Measurements from ENCODE around the gene NR6A1. TPM values are rescaled to one million over a fixed set of nuclear protein-coding genes. Genes with fewer than 3 reads are reported as not detected.

NR6A1 gene
- total RNA-seq, 4 donors from 2014 or later: 1.7 to 8.4 (median 5.5) TPM

DNA sequence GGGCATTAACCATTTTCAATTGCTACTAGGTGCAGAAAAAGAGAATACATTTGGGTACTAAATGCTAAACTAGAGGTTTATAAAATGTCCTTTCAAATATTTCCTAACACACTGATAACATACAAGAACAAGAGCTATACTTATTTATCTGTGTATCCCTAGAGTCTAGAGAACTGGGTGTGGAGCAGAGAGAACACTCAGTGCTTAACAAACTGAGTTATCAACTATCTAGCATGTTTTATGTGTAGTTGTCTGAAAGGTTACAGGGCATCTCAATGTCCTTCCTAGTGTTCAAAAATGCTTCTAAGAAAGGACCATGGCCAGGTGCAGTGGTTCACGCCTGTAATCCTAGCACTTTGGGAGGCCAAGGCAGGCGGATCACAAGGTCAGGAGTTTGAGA is 40.3 kb downstream of the NR6A1 start:
- H3K4me3 ChIP-seq: no peak overlapping the region
- 83 to 90% methylated on average over 2 of the region's 2 CpGs for WGBS, 2 donors
- TF ChIP-seq, protein P1, sequence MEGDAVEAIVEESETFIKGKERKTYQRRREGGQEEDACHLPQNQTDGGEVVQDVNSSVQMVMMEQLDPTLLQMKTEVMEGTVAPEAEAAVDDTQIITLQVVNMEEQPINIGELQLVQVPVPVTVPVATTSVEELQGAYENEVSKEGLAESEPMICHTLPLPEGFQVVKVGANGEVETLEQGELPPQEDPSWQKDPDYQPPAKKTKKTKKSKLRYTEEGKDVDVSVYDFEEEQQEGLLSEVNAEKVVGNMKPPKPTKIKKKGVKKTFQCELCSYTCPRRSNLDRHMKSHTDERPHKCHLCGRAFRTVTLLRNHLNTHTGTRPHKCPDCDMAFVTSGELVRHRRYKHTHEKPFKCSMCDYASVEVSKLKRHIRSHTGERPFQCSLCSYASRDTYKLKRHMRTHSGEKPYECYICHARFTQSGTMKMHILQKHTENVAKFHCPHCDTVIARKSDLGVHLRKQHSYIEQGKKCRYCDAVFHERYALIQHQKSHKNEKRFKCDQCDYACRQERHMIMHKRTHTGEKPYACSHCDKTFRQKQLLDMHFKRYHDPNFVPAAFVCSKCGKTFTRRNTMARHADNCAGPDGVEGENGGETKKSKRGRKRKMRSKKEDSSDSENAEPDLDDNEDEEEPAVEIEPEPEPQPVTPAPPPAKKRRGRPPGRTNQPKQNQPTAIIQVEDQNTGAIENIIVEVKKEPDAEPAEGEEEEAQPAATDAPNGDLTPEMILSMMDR (IDR thresholded peaks at IDR 0.05): no peak
- no peak for TF ChIP-seq POLR2A (IDR thresholded peaks at IDR 0.05)
- TF ChIP-seq EP300 (IDR thresholded peaks at IDR 0.05): no peak
- no peak for DNase-seq (ENCODE audit: low spot score in 2 of 2)
- no peaks in the 10 kb centered on the region for H3K27me3 ChIP-seq
- H3K27ac ChIP-seq: peak overlapping the region in 1 of 4 donors; percentile 44
- H3K36me3 ChIP-seq: no peaks in the 10 kb centered on the region
- no peaks in the 10 kb centered on the region for H3K9me3 ChIP-seq
- H3K4me1 ChIP-seq: peaks cover 0 to 11% (median 0%) of the 10 kb centered on the region in 4 donors

DNA sequence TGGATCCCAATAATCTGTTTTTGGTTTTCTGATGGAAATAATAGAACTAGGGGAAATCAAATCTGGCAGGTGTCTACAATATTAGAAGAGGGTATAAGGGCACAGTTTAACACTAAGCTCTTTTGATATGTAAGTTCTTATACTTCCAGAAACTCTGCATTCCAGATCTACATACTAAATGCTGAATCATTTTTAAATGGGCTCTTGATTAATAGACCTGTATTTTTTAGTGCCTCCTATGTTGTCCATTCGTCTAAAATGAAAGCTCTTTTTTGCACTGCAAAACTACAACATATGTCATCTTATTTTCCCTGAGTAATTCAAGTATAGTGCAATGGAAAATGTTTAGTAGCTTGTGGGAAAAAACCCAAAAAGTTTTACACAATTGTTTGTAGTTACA is 44.2 kb downstream of the NR6A1 start:
- WGBS, 2 donors: 74 to 85% methylated on average over 1 of the region's 1 CpG
- Histone ChIP-seq H3K27ac (no peak overlapping the region), H3K27me3 (no peaks in the 10 kb centered on the region), H3K36me3 (no peaks in the 10 kb centered on the region), H3K4me1 (peaks cover 0 to 21% (median 0%) of the 10 kb centered on the region in 4 donors), H3K9me3 (no peaks in the 10 kb centered on the region), H3K4me3 (no peak overlapping the region)
- DNase-seq (ENCODE audit: low spot score in 2 of 2): no peak
- TF ChIP-seq, protein P1 (IDR thresholded peaks at IDR 0.05): no peak
- TF ChIP-seq POLR2A (IDR thresholded peaks at IDR 0.05): no peak

DNA sequence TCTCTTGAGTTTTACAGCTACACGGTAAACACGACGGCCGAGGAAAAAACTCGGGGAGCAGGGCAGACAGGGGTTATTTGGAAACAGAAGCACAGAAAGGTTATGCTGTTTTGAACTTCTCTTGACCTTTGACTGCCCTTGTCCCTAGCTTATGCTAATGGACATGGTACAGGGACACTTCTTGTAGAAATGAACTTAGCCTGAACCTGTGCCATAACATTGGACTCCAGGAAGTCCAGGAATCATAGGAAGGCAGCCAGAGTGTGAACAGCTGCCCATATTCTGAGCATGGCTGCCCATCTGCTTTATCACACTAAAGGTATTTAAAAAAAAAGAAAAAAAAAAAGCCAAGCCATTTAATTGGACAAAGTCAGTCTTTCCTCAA is 46.1 kb downstream of the NR6A1 start:
- no peak overlapping the region for H3K4me3 ChIP-seq
- no peaks in the 10 kb centered on the region for H3K9me3 ChIP-seq
- peak overlapping the region in 3 of 4 donors; percentile 61 to 67 (median 65) for H3K27ac ChIP-seq
- TF ChIP-seq, protein P1 (IDR thresholded peaks at IDR 0.05): no peak
- no peak for TF ChIP-seq EP300 (IDR thresholded peaks at IDR 0.05)
- TF ChIP-seq POLR2A (IDR thresholded peaks at IDR 0.05): no peak
- H3K4me1 ChIP-seq: peaks cover 0 to 39% (median 10%) of the 10 kb centered on the region in 4 donors
- no peaks in the 10 kb centered on the region for H3K27me3 ChIP-seq
- no peaks in the 10 kb centered on the region for H3K36me3 ChIP-seq
- DNase-seq (ENCODE audit: low spot score in 2 of 2): no peak
- WGBS, 2 donors: 19 to 28% methylated on average over 5 of the region's 5 CpGs

GRCh38 chr9:124724415-124725067 is 46.6 kb downstream of the NR6A1 start:
- TF ChIP-seq POLR2A (IDR thresholded peaks at IDR 0.05): no peak
- TF ChIP-seq, protein P1 (IDR thresholded peaks at IDR 0.05): no peak
- no peak for TF ChIP-seq EP300 (IDR thresholded peaks at IDR 0.05)
- Histone ChIP-seq H3K4me3 (no peak overlapping the region), H3K27ac (peak overlapping the region in 3 of 4 donors; percentile 61 to 67 (median 65)), H3K36me3 (no peaks in the 10 kb centered on the region), H3K4me1 (peaks cover 0 to 41% (median 10%) of the 10 kb centered on the region in 4 donors), H3K27me3 (no peaks in the 10 kb centered on the region), H3K9me3 (no peaks in the 10 kb centered on the region)
- DNase-seq (ENCODE audit: low spot score in 2 of 2): no peak
- 7 to 21% methylated on average over 3 of the region's 3 CpGs for WGBS, 2 donors

DNA sequence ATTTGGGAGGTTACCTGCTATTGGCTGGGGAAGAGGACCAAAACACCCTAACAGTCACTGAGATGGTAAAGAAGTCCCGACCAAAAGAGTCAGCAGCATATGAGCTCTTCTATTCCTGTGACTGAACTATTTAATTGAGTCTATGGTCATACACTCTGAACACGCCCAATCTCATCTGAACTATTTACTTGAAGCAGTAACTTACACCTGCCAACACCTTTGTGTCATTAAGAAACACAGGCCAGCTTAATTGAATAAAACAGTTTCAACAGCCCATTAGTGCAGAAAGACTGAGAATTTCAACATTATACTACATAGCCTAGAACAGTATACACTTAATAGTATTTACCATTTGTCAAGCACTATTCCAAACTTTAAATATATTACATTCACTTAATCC is 47.8 kb downstream of the NR6A1 start:
- no peak for DNase-seq (ENCODE audit: low spot score in 2 of 2)
- Histone ChIP-seq H3K4me3 (no peak overlapping the region), H3K36me3 (no peaks in the 10 kb centered on the region), H3K27me3 (no peaks in the 10 kb centered on the region), H3K4me1 (peaks cover 0 to 41% (median 10%) of the 10 kb centered on the region in 4 donors), H3K9me3 (no peaks in the 10 kb centered on the region), H3K27ac (no peak overlapping the region)
- TF ChIP-seq EP300 (IDR thresholded peaks at IDR 0.05): no peak
- TF ChIP-seq, protein P1 (IDR thresholded peaks at IDR 0.05): no peak
- TF ChIP-seq POLR2A (IDR thresholded peaks at IDR 0.05): no peak
- WGBS, 2 donors: 88 to 91% methylated on average over 2 of the region's 2 CpGs
